DND-41 (cell line): ENCODE data around the gene KCNG1.
A peak's percentile ranks its signal among the peaks of the same experiment; 100 is the strongest.

Source experiments
- ATAC-seq: fragments of 200-7000 bp; cut with Tn5 transposase; 3 replicates; pipeline ENCODE4 v1.9.1; 2021; ENCODE audit warnings: low read depth; ENCODE audit not compliant: insufficient read depth
- DNase-seq: peaks from one replicate; pipeline ENCODE4 v3.0.0-alpha.2; 2020
- H2AFZ ChIP-seq: 2 replicates; pipeline ENCODE4 v1.6.0; 2012; ENCODE audit warnings: low read depth, low read length
- H3K27ac ChIP-seq: 2 replicates; pipeline ENCODE4 v1.5.1; 2012; ENCODE audit warnings: low read length, inconsistent platforms
- H3K27me3 ChIP-seq: fragments of 200-600 bp; sonication (generic); 2 replicates; pipeline ENCODE4 v1.6.0; 2012; ENCODE audit warnings: low read length, mild to moderate bottlenecking, inconsistent platforms; ENCODE audit not compliant: insufficient read depth, poor library complexity
- H3K36me3 ChIP-seq: 2 replicates; pipeline ENCODE4 v1.5.1; 2012; ENCODE audit warnings: low read length, inconsistent platforms; ENCODE audit not compliant: insufficient read depth
- H3K4me1 ChIP-seq: 2 replicates; pipeline ENCODE4 v1.5.1; 2012; ENCODE audit warnings: mild to moderate bottlenecking, low read length; ENCODE audit not compliant: insufficient read depth
- H3K4me2 ChIP-seq: 2 replicates; pipeline ENCODE4 v1.6.0; 2012; ENCODE audit warnings: mild to moderate bottlenecking, moderate library complexity, low read length, inconsistent platforms; ENCODE audit not compliant: insufficient read depth
- H3K4me3 ChIP-seq, 2 experiments: fragments of 200-600 bp in 1 of 2; shearing (Covaris generic) in 1 of 2; 2 replicates each; pipeline ENCODE4 v1.5.1; 2012 to 2016; ENCODE audit warnings: inconsistent platforms in 2 of 2, low read length in 2 of 2, mild to moderate bottlenecking in 2 of 2, low read depth in 1 of 2, moderate library complexity in 1 of 2
- H3K79me2 ChIP-seq: 2 replicates; pipeline ENCODE4 v1.6.0; 2012; ENCODE audit warnings: low read length, inconsistent platforms; ENCODE audit not compliant: insufficient read depth
- H3K9ac ChIP-seq: 2 replicates; pipeline ENCODE4 v1.6.0; 2012; ENCODE audit warnings: low read depth, mild to moderate bottlenecking, inconsistent platforms, low read length, moderate library complexity
- H3K9me3 ChIP-seq: 2 replicates; pipeline ENCODE4 v1.5.1; 2012; ENCODE audit warnings: low read length, moderate library complexity, mild to moderate bottlenecking, inconsistent platforms; ENCODE audit not compliant: insufficient read depth, severe bottlenecking
- H4K20me1 ChIP-seq: 2 replicates; pipeline ENCODE4 v1.6.0; 2012; ENCODE audit warnings: low read length; ENCODE audit not compliant: insufficient read depth
- CTCF ChIP-seq: IDR thresholded peaks from 2 replicates; pipeline ENCODE4 v1.5.1; 2012; ENCODE audit warnings: borderline replicate concordance, low read length, moderate library complexity, mild to moderate bottlenecking; ENCODE audit not compliant: poor library complexity, severe bottlenecking; ENCODE audit errors: extremely low read depth
- EZH2 ChIP-seq: IDR thresholded peaks from 3 replicates; pipeline ENCODE4 v1.6.1; 2012; ENCODE audit warnings: borderline replicate concordance, low read depth, mild to moderate bottlenecking, moderate library complexity, low read length, inconsistent platforms; ENCODE audit not compliant: severe bottlenecking

The KCNG1 gene

DNA sequence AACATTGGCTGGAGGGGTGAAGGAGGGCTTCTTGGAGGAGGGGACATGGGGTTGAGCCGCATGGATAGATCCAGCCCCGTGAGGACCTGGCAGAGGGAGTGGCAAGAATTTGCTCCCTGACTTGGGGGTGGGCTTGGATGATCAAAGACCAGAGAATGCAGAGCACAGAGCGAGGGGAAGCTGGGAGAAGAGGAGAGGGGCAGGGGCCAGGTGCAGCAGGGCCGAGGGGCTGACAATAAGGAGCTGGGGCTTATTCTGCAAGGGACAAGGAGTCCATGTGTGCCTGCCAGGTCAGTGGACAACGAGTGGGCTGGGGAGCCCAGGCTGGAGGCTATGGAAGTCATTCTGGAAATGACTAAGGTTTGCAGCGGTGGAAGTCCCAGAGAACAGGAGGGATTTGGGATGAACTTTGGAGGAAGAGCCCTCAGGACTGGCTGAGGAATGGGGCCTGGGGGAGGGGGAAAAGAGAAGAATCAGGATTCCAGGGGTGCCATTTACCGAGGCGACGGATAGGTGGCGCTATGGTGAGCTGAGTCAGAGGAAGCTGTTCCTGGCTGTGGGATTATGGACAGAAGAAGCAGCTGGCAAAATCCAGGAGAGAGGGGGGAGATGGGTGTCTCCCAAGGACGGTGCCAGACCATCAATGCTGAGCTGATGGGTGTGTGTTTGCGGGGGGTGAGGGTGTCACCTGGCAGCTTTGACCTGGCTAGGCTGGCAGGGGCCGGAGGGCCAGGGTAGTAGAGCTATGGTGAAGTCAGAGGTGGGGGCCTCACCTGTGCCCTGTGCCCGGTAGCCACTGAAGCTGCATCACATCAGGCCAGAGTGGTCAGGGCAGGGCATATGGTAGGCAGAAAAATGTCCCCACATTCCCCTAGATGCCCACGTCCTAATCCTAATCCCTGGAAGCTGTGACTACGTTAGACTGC, 7.8 kb downstream of the KCNG1 start:
- peak; percentile 47; the same call in 2 of the 3 replicates for ATAC-seq
- Histone ChIP-seq H2AFZ (no peak overlapping the region), H3K9me3 (no peaks in the 10 kb centered on the region), H3K36me3 (no peaks in the 10 kb centered on the region), H3K27me3 (peaks cover 17% of the 10 kb centered on the region), H3K27ac (no peak overlapping the region), H3K79me2 (no peaks in the 10 kb centered on the region), H3K9ac (no peak overlapping the region), H4K20me1 (no peaks in the 10 kb centered on the region; the same call in 1 of the 2 replicates), H3K4me3 (no peak overlapping the region), H3K4me2 (no peak overlapping the region), H3K4me1 (no peaks in the 10 kb centered on the region)
- no peak for TF ChIP-seq EZH2
- TF ChIP-seq CTCF = peak; percentile 85
- peak; percentile 45 for DNase-seq

DNA sequence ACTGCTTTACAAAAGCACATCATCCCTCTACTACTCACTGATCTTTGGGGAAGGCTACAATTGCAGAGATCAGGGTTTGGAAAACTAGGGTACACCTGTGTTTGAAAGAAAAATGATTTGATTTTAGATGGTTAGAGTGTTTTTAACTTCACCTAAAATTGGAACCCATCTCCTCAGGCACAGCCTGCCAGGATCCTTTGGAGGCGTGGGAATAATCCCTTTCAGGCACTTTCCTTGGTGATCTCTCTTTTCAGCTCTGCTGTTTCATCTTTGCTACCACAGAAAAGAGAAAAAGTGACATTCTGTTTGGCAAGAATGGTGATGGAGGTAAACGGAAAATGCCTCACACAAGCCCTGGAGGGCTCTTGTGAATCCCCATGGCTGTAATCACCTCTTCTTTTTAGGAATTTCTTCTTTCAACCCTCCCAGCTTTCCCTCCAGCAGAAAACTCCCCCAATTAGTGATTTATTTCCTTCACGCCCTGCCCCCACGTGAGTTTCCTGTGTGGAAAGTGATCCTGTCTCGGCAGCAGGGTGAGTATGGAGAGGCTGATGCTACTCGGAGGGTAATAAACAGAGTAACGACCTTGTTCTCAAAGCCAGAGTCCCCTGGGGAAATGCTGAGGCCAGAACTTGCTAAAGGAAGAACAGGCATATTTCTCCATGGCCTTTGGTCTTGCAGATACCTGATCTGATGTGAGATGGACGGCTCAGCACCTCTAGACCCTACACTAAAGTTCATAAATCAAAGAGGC, 9.2 kb downstream of the KCNG1 start:
- Histone ChIP-seq H3K9me3 (no peaks in the 10 kb centered on the region), H3K27ac (no peak overlapping the region)

DNA sequence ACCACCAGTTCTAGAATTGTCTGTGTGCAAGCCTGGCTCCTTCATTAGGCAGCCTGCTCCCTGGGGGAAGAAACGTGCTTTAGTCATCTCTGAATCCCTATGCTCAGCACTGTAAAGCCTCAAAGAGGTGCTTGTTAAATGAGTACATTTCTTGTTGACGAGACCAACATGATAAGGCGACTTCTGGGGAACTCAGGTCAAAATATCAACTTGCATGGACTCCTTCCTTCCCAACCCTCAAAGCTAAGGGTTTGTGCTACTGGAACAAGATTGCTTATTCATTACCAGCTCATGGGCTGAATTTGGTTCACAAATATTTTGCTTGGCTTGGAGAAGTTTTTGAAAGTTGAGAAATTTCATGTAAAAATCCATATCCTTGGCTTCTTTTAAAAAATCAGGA, 10.6 kb downstream of the KCNG1 start:
- H3K4me3 ChIP-seq = no peak overlapping the region
- no peak overlapping the region for H3K27ac ChIP-seq
- no peak for TF ChIP-seq CTCF
- no peak for TF ChIP-seq EZH2
- H4K20me1 ChIP-seq = no peaks in the 10 kb centered on the region; the same call in 1 of the 2 replicates
- no peaks in the 10 kb centered on the region for H3K9me3 ChIP-seq
- H3K27me3 ChIP-seq = peaks cover 8% of the 10 kb centered on the region
- no peak for DNase-seq
- no peak overlapping the region for H3K4me2 ChIP-seq
- ATAC-seq = no peak
- no peak overlapping the region for H2AFZ ChIP-seq
- no peaks in the 10 kb centered on the region for H3K36me3 ChIP-seq
- no peak overlapping the region for H3K9ac ChIP-seq
- H3K79me2 ChIP-seq = no peaks in the 10 kb centered on the region
- no peaks in the 10 kb centered on the region for H3K4me1 ChIP-seq

More for the DNA sequence above, 9.2 kb downstream of the KCNG1 start:
- ATAC-seq (no peak), DNase-seq (no peak)
- Histone ChIP-seq H3K36me3 (no peaks in the 10 kb centered on the region), H3K4me3 (no peak overlapping the region), H2AFZ (0 out of 2 replicates have a peak overlapping the region, but pooled peaks have one; percentile 3), H3K79me2 (no peaks in the 10 kb centered on the region), H4K20me1 (no peaks in the 10 kb centered on the region; the same call in 1 of the 2 replicates), H3K4me2 (no peak overlapping the region), H3K9ac (no peak overlapping the region), H3K4me1 (no peaks in the 10 kb centered on the region), H3K27me3 (peaks cover 11% of the 10 kb centered on the region)
- TF ChIP-seq CTCF (no peak), EZH2 (no peak)
